GM21360 (cell line): Measurements from ENCODE around the gene EXTL1.
A peak's percentile ranks its signal among the peaks of the same experiment; 100 is the strongest.

Experiments used
- ATAC-seq: cut with Tn5 transposase; IDR thresholded peaks from one replicate; pipeline ENCODE4 v1.9.1; 2021; ENCODE audit warnings: mild to moderate bottlenecking, moderate library complexity; ENCODE audit not compliant: unreplicated experiment

Gene EXTL1

DNA sequence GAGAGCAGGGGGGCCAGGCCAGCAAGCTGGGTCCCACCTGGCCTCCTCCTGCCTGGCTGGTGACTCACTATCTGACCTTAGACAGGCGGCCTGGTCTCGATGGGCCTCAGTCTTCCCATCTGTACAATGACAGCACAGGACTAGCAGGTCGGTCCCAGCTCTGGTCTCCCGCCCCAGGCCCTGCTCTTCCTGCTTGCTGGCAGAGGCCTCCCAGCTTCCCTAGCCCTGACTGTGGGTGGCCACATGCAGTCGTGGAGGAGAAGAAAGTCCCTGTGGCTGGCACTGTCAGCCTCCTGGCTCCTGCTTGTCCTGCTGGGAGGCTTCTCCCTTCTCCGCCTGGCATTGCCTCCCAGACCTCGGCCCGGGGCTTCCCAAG is 817 bp downstream of the EXTL1 start:
- ATAC-seq = no peak

- no peak for ATAC-seq
Observed at GRCh38 chr1:26023009-26023408, 1.4 kb downstream of the EXTL1 start.

GRCh38 chr1:26023826-26024225 is 2.3 kb downstream of the EXTL1 start:
- ATAC-seq = no peak

DNA sequence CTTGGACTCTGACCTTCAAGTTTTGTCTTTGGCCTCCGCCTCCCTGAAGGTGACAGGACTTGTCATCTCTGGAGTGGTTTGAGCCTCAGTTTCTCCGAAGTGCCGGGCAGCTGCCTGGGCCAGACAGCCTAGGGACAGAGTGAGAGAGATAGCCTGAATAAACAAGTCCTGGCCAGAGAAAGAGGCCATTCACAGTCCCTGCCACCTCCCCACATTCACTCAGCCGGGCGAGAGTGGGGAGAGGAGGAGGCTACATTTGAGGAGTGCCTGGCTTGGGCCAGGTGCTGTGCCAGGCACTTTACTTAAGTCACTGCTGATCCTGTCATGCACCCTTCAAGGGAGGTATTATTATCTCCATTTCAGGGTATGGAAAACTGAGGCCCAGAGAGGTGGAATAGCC is 3.5 kb downstream of the EXTL1 start:
- no peak for ATAC-seq

DNA sequence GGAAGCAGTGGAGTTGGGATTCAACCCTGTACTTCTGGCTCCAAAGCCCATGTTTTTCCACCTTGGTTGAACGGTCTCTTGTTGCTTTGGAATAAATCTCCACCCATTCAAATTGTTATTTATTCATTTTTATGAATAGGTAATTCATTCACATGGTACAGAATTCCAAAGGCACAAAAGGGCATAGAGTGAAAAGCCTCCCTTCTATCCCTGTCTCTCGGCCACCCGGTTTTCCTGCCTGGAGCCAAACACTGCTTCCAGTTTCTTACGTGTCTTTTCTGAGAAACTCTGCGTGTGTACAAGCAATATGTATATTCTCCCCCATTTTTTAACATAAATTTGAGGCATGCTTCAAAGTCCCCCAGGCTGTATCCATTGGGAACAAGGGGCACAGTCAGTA is 3.9 kb downstream of the EXTL1 start:
- ATAC-seq = no peak

DNA sequence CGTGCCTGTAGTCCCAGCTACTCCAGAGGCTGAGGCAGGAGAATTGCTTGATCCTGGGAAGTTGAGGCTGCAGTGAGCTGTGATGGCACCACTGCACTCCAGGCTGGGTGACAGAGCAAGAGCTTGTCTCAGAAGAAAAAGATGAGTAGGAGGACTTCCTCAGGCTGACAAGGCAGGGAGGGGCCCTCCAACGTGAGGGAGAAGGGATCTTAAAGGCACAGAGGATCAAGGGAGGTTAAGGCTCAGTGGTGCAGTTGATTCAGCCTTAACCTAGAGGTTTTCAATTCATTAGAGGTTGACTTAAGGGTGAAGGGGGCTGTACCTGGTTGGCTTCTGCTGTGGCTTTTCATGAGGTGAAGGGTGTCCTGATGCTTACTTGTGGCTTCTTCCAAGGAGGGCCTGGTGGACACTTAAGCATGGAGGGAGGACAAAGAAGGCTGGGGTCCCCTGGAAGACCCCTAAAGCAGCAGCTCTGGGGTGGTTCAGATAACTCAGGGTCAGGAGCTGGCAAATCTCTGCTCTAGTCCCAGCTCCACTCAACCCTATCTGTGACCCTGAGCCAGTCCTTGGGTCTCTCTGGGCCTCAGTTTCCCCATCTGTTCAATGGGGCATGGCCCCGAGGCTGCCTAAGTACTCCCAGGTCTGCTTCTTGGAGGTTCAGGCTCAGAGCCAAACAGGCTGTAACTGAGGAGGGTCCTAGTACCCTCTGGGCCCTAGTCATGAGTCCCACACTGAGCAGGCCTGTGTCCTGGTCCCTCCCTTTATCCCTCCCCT is 6.3 kb downstream of the EXTL1 start:
- no peak for ATAC-seq

DNA sequence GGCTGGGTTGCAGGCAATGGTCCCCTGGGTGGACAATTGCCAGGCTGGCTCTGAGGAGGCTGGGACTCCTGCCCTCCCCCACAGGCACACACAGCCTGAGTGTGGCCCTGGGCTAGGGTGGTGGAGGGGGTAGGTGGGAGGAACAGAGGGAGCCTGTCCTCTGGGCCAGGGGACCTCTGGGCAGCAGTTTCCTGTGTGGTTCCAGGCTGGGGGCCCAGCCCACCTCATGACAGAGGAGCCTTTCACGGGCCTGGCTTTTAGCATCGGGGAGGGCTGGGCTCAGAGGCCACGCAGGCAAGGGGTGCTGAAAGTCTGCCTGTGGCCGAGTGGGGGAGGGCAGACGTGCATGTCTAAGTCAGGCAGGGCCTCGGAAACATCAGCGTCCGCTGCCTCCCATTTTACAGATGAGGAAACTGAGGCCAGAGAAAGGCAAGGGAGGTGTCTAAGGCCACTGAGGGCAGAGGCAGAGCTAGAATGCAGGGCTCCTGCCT is 7.0 kb downstream of the EXTL1 start:
- ATAC-seq = no peak

DNA sequence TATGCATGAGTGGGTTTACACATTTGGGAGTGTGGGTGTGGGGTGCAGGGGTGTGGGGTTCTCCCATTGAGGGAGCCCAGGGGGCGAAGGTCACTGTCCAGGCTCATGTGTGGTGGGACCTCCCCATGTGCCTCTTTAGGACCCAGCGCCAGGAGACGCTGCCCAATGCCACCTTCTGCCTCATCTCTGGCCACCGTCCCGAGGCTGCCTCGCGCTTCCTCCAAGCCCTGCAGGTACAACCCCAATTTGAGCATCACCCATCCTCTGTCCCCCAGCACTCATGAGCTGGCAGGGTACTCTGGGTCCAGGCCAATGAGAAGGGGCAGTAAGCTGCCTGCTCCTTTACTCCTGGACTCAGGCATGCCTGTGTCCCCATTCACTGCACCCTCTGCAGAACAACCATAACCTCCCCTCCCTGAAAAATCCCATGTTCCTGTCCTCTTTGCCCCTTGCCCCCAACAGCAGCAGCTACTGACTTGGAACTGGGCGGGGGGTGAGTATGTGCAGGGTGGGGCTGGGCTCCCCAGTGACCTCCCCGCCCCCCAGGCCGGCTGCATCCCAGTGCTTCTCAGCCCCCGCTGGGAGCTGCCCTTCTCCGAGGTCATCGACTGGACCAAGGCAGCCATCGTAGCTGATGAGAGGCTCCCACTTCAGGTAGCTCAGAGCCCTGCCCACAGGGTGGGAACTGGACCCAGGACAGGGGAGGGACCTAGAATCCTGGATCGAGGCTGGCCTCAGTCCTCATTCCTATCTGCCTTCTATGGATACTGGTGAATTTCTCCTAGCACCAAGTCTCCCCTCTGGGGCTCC is 7.7 kb downstream of the EXTL1 start:
- ATAC-seq = no peak

DNA sequence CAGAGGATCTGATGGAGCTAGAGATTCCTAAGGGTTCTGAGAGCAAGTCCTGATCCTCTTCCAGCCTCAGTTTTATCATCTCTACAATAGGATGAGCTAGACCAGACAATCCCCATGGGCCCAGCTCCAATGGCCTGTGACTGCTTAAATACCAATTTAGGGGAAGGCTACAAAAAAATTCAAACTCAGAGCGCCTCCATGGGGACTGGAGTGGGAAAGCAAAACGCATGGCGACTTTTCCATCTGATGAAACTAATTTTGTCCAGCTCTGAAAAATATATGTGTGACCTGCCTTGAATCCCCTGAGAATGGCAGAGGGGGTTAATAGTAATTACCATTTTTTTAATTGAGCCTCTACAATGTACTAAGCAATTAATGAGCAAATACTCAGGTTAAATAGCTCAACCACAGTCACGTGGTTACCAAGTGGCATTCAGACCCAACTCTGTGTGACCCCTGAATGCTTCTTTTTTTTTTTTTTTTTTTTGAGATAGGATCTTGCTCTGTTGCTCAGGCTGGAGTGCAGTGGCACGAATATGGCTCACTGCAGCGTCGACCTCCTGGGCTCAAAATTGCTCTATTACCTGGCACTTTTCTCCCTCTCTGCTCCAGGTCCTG is 8.4 kb downstream of the EXTL1 start:
- no peak for ATAC-seq

GRCh38 chr1:26031196-26031595 is 9.6 kb downstream of the EXTL1 start:
- no peak for ATAC-seq

DNA sequence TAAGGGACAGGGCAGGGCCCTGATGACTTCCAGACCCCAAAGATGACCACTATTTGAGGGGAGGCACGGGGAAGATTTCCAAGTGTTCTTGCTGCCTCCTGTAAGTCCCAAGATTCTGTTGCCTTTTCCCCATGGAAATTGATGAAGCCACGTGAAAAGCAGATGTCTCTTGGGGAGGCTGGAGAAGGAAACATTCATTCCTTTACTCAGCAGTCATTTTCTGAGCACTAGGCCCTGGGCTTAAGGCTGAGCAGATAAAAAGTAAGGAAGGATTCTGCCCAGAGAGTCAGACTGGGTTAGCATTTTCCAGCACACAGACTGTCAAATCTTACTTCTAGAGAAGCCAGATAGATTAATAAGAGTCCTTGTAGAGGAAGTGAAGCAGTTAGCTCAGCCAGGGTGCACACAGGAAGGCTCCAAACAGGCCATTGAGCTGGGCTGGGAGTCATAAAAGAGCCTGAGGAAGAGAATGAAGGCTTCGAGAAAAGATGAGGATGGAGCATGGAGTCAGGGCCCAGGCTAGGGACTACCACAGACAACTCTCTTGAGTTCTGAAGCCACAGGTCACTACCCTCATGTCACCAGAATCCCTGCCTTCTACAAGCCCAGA is 10.1 kb downstream of the EXTL1 start:
- no peak for ATAC-seq

GRCh38 chr1:26032656-26033357 is 11.2 kb downstream of the EXTL1 start:
- no peak for ATAC-seq

DNA sequence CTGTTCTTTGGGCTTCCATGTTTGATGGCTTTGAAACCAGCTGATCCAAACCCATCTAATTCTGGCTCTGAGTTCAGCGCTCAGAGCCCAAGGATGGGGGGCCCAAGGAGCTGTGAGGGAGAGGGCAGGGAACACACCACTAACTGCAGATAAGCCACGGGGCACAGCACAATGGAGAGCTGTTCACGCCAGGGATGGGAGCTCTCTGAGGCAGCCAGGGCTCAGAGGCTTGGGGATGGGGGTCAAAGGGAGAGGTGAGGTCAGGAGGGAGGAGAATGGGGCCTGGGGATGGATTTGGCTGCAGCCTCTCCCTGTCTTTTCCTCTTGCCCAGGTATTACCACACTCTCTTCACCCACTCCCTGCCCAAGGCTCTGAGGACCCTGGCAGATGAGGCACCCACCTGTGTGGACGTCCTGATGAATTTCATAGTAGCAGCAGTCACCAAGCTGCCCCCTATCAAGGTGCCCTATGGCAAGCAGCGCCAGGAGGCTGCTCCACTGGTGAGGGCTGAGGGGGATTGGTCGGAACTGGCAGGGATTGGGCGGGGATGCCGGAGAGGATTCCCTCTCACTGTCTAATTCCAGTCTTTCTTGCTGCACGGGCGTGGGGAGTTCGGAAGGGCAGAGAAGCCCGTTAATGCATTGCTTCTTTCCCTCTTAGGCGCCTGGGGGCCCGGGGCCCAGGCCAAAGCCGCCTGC is 13.1 kb downstream of the EXTL1 start:
- ATAC-seq = no peak

- ATAC-seq = peak; percentile 85
Observed at GRCh38 chr1:26035203-26035958, 13.8 kb downstream of the EXTL1 start.

- peak; percentile 49 for ATAC-seq
Observed at GRCh38 chr1:26035959-26036755, 14.6 kb downstream of the EXTL1 start.

- no peak for ATAC-seq
Observed at GRCh38 chr1:26036756-26037281, 15.2 kb downstream of the EXTL1 start.

DNA sequence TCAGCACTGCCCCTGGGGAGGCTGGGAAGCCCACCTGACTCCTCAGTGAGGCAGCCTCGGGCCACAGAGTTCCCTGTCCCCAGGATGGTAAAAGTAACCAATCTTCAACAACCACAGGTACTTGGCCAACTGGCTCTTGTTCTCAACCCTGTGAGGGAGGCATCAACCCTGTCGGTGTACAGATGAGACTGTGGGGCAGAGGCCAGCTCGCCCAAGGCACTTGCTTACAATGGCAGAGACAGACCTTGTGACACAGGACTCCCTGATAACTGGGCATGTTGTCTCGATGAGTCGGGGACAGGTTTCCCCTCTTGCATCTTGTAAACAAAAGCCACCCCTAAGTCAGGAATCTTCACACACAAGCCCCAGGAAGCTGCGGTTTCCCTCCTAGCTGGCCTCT is 16.3 kb downstream of the EXTL1 start:
- no peak for ATAC-seq

- no peak for ATAC-seq
Observed at GRCh38 chr1:26038477-26038876, 16.9 kb downstream of the EXTL1 start.
